Measurements from ENCODE around the gene FAM240A. TPM values are rescaled to one million over a fixed set of nuclear protein-coding genes. Genes with fewer than 3 reads are reported as not detected.

The FAM240A gene
- total and polyA plus RNA-seq, 2 donors (not counting 3 experiments of a cell fraction or from before 2014, with no cell fraction given) = not detected

DNA sequence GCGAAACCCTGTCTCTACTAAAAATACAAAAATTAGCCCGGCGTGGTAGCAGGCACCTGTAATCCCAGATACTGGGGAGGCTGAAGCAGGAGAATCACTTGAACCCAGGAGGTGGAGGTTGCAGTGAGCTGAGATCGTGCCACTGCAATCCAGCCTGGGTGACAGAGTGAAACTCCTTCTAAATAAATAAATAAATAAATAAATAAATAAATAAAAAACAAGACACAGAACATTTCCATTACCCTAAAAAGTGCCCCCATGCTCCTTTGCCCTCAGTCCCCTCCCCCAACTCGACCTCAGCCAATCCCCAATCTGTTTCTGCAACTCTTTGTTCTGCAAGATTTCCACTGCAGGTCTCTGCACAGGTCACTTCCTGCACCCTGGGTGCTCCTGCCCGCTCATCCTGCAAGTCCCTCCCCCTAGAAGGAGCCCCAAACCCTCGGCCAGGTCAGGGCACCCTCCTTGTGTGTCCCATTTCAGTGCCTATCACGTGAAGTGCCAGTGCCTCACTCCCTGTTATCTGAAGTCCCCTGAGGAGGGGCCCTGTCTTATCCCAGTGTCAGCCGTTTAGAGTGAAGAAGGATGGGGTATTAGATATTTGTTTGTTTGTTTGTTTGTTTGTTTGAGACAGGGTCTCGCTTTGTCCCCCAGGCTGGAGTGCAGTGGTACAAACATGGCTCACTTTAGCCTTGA lies 1.1 kb downstream of the FAM240A start:
- ChIA-PET CTCF (no interaction called here), POLR2A (no interaction called here)
- H2AFZ ChIP-seq (ENCODE audit: low read depth, low read length) = no peak overlapping the region

More for the DNA sequence above, 1.1 kb downstream of the FAM240A start:
- H3K4me2 ChIP-seq (ENCODE audit: insufficient read depth, low read length) = no peak overlapping the region
- H3K9me1 ChIP-seq (replicated peaks; ENCODE audit: control insufficient read depth, extremely low read depth, insufficient read depth, low read length) = no peaks in the 10 kb centered on the region
- H4K20me1 ChIP-seq (replicated peaks; ENCODE audit: control insufficient read depth, extremely low read depth, insufficient read depth, low read length) = no peaks in the 10 kb centered on the region
- no peak overlapping the region for H3K27ac ChIP-seq (ENCODE audit: insufficient read depth, low read depth, low read length)
- peaks cover 0 to 5% of the 10 kb centered on the region in 2 experiments for H3K27me3 ChIP-seq (ENCODE audit: control insufficient read depth in 2 of 2, insufficient read depth in 2 of 2, low read length in 2 of 2)
- dilution Hi-C loops (cut with MboI; ENCODE audit: extremely low pct_ligation_motif_present, low sequenced_read_pairs) = no loop called here
- no peak overlapping the region for H3K9ac ChIP-seq (replicated peaks; ENCODE audit: extremely low read depth, insufficient read depth, low read length)
- intact Hi-C loops (cut with micrococcal nuclease) = no loop called here
- H3K79me2 ChIP-seq (ENCODE audit: control insufficient read depth, insufficient read depth, low read length) = no peaks in the 10 kb centered on the region
- no peaks in the 10 kb centered on the region for H3K9me3 ChIP-seq (replicated peaks; ENCODE audit: control insufficient read depth, insufficient read depth, low read length)
- DNase-seq (ENCODE audit: low read depth, low spot score) = no peak
- no peaks in the 10 kb centered on the region for H3K4me1 ChIP-seq (ENCODE audit: control insufficient read depth, extremely low read depth, insufficient read depth, low read length)
- TF ChIP-seq MYC (IDR thresholded peaks at IDR 0.05; ENCODE audit: low read depth, low read length) = no peak
- TF ChIP-seq, protein P1, sequence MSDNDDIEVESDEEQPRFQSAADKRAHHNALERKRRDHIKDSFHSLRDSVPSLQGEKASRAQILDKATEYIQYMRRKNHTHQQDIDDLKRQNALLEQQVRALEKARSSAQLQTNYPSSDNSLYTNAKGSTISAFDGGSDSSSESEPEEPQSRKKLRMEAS (IDR thresholded peaks at IDR 0.05; ENCODE audit: insufficient read depth, insufficient read length) = no peak
- TF ChIP-seq EZH2 (IDR thresholded peaks at IDR 0.05; ENCODE audit: borderline replicate concordance, low read depth, low read length, severe bottlenecking) = no peak
- TF ChIP-seq JUN (IDR thresholded peaks at IDR 0.05; ENCODE audit: borderline replicate concordance, insufficient read depth, insufficient read length, low read depth) = no peak
- TF ChIP-seq POLR2AphosphoS5 (IDR thresholded peaks at IDR 0.05; ENCODE audit: insufficient read depth, low read depth, low read length) = no peak
- no peak for TF ChIP-seq FOS (IDR thresholded peaks at IDR 0.05; ENCODE audit: borderline replicate concordance, insufficient read depth, low read length)
- TF ChIP-seq, protein P2, sequence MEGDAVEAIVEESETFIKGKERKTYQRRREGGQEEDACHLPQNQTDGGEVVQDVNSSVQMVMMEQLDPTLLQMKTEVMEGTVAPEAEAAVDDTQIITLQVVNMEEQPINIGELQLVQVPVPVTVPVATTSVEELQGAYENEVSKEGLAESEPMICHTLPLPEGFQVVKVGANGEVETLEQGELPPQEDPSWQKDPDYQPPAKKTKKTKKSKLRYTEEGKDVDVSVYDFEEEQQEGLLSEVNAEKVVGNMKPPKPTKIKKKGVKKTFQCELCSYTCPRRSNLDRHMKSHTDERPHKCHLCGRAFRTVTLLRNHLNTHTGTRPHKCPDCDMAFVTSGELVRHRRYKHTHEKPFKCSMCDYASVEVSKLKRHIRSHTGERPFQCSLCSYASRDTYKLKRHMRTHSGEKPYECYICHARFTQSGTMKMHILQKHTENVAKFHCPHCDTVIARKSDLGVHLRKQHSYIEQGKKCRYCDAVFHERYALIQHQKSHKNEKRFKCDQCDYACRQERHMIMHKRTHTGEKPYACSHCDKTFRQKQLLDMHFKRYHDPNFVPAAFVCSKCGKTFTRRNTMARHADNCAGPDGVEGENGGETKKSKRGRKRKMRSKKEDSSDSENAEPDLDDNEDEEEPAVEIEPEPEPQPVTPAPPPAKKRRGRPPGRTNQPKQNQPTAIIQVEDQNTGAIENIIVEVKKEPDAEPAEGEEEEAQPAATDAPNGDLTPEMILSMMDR (IDR thresholded peaks at IDR 0.05; ENCODE audit: extremely low read depth in 1 of 2, insufficient read depth in 1 of 2, low read depth in 1 of 2, low read length in 2 of 2) = no peak
- TF ChIP-seq POLR2A (IDR thresholded peaks at IDR 0.05; ENCODE audit: low read depth, low read length) = no peak
- TF ChIP-seq GATA2 (IDR thresholded peaks at IDR 0.05; ENCODE audit: insufficient read depth, insufficient read length, low read depth, low read length) = no peak
- FAIRE-seq = no peak
- H3K4me3 ChIP-seq (replicated peaks in 1 of 3; ENCODE audit: insufficient read depth in 1 of 3, low read depth in 1 of 3, low read length in 3 of 3) = no peak overlapping the region
- H3K36me3 ChIP-seq (ENCODE audit: control insufficient read depth in 2 of 2, extremely low read depth in 1 of 2, insufficient read depth in 2 of 2, low read length in 2 of 2) = no peaks in the 10 kb centered on the region
- no TSS peak for BruUV-seq (replicated peaks)

Measured in endothelial cell of umbilical vein (primary cell).